ENCODE data around the gene ADD3. TPM values are rescaled to one million over a fixed set of nuclear protein-coding genes. Genes with fewer than 3 reads are reported as not detected.
A peak's percentile ranks its signal among the peaks of the same experiment; 100 is the strongest.

Gene ADD3
- total RNA-seq, 4 donors from 2014 or later: 91.9 to 185 (median 155) TPM

GRCh38 chr10:110138197-110138812 lies 130.5 kb downstream of the ADD3 start:
- DNase-seq (ENCODE audit: low spot score in 2 of 2): no peak
- 74 to 75% methylated on average over 5 of the region's 5 CpGs for WGBS, 2 donors
- intact Hi-C loops (cut with DNase I; ENCODE audit: low total_unique reads): loop anchor here (5.0 kb wide), 1 partner anchor 139 kb away; no protein-coding TSS in a partner anchor
- no peak overlapping the region for H3K4me3 ChIP-seq (ENCODE audit: low read depth, poor library complexity, severe bottlenecking)
- TF ChIP-seq POLR2A (IDR thresholded peaks at IDR 0.05): no peak
- TF ChIP-seq, protein P1, sequence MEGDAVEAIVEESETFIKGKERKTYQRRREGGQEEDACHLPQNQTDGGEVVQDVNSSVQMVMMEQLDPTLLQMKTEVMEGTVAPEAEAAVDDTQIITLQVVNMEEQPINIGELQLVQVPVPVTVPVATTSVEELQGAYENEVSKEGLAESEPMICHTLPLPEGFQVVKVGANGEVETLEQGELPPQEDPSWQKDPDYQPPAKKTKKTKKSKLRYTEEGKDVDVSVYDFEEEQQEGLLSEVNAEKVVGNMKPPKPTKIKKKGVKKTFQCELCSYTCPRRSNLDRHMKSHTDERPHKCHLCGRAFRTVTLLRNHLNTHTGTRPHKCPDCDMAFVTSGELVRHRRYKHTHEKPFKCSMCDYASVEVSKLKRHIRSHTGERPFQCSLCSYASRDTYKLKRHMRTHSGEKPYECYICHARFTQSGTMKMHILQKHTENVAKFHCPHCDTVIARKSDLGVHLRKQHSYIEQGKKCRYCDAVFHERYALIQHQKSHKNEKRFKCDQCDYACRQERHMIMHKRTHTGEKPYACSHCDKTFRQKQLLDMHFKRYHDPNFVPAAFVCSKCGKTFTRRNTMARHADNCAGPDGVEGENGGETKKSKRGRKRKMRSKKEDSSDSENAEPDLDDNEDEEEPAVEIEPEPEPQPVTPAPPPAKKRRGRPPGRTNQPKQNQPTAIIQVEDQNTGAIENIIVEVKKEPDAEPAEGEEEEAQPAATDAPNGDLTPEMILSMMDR (IDR thresholded peaks at IDR 0.05): peak in 1 of 3 donors; percentile 36

DNA sequence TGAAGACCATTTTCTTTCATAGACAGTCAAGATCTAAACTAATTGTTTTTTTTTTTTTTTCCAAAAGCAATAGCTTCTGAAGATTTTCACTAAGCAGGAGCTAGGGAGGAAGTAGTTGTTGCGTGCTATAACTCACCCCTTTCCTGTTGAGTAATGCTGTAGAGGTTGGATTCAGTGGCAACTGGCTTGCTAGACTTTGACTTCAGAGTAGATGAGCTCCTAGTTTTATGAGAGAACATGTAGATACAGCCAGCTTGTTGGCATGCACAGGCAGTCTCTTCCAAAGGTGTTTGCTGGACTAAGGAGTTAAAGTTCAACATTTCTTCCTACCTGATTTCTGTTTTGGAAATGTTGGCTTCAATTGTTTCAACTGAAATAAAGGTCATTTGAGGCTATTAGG lies 133.4 kb downstream of the ADD3 start:
- 67 to 74% methylated on average over 1 of the region's 1 CpG for WGBS, 2 donors
- intact Hi-C loops (cut with DNase I; ENCODE audit: low total_unique reads): no loop called here

DNA sequence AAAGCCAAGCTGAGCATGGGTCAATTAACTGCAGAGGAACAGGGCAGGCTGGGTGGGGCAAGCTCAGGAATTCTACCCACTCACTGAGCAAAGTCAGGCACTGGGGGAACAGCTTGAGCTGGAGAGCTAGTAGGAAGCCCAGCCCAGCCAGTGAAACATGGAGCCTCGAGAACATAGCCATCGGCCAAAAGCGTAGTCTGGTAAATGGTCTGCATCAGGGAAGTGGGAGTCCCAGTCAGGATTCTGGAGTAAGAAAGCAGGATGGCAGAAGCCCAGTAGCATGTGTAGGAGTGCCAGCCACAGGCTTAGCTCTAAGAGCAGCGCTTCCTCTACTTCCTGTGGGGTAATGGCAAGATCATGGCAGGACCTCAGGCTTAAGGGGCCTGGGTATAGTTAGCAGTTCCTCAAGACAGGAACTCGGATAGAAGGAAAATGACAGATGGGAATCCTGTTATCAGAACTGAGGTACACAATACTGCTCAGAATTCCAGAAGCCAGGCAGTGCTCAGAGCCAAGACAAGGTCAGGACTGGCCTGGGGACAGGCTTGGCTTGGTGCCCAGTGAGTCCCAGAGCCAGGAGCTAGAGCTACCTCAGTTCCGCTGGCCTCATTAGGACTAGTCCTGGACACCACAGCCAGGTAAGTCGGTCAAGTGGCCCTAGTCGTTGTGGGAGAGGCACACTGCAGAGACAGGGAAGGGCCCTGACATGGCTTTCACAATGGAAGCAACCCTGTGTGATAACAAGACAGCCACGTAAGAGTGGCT lies 134.3 kb downstream of the ADD3 start:
- TF ChIP-seq, protein P1 (IDR thresholded peaks at IDR 0.05): no peak
- TF ChIP-seq POLR2A (IDR thresholded peaks at IDR 0.05): no peak
- intact Hi-C loops (cut with DNase I; ENCODE audit: low total_unique reads): no loop called here
- 73 to 75% methylated on average over 9 of the region's 9 CpGs for WGBS, 2 donors
- DNase-seq (ENCODE audit: low spot score in 2 of 2): no peak
- no peak overlapping the region for H3K4me3 ChIP-seq (ENCODE audit: low read depth, poor library complexity, severe bottlenecking)

More for the DNA sequence above, 133.4 kb downstream of the ADD3 start:
- no peak for TF ChIP-seq POLR2A (IDR thresholded peaks at IDR 0.05)
- TF ChIP-seq, protein P1 (IDR thresholded peaks at IDR 0.05): no peak
- H3K4me3 ChIP-seq (ENCODE audit: low read depth, poor library complexity, severe bottlenecking): no peak overlapping the region
- no peak for DNase-seq (ENCODE audit: low spot score in 2 of 2)

DNA sequence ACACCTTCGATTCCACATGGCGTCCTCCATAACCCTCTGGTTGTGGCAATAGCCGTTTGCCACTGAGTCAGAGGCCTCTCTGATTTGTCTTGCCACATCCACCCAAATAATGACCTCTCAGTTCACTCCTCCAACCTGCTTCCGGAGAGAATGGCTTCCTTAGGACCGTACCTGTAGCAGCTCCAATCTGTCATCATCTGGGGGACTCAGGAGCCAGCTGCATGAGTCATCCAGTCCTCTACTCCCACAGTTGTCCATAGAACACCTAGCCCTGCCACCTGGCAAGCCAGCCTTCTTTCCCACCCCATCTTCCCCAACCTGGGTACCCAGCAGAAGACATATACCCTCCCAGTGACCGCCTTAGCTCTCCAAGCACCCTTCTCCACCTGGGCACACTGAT lies 135.2 kb downstream of the ADD3 start:
- no peak overlapping the region for H3K4me3 ChIP-seq (ENCODE audit: low read depth, poor library complexity, severe bottlenecking)
- TF ChIP-seq, protein P1 (IDR thresholded peaks at IDR 0.05): no peak
- TF ChIP-seq POLR2A (IDR thresholded peaks at IDR 0.05): no peak
- no peak for DNase-seq (ENCODE audit: low spot score in 2 of 2)
- intact Hi-C loops (cut with DNase I; ENCODE audit: low total_unique reads): no loop called here
- 78 to 86% methylated on average over 6 of the region's 6 CpGs for WGBS, 2 donors

DNA sequence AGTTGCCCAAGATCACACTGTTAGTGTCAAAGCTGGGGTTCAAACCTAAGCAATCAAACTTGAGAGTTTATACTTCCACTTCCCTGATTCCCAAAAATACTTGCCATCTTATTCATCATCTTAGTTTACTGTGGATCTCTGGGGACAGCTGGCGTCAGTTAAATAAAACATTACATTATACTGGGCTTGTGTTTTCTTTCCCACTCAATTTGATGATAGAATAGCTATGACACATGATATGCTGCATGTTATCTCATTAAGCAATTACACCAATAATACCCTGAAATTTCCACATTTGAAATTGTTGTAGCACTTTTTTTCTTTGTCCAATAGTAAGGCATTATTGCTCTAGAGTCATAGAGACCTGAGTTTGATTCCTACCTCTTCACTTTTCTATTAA lies 136.7 kb downstream of the ADD3 start:
- intact Hi-C loops (cut with DNase I; ENCODE audit: low total_unique reads): no loop called here
- TF ChIP-seq POLR2A (IDR thresholded peaks at IDR 0.05): no peak
- TF ChIP-seq, protein P1 (IDR thresholded peaks at IDR 0.05): no peak
- WGBS, 2 donors: 67 to 81% methylated on average over 1 of the region's 1 CpG
- DNase-seq (ENCODE audit: low spot score in 2 of 2): no peak
- no peak overlapping the region for H3K4me3 ChIP-seq (ENCODE audit: low read depth, poor library complexity, severe bottlenecking)
